ENCODE data around the gene ARHGAP44. TPM values are rescaled to one million over a fixed set of nuclear protein-coding genes. Genes with fewer than 3 reads are reported as not detected.
A peak's percentile ranks its signal among the peaks of the same experiment; 100 is the strongest.

Gene ARHGAP44
- total RNA-seq, 3 donors from 2014 or later, result 34.4 to 92.3 (median 52.0) TPM

- Histone ChIP-seq H3K36me3 (ENCODE audit: low read depth) (no peaks in the 10 kb centered on the region), H3K4me1 (ENCODE audit: low read depth) (no peaks in the 10 kb centered on the region), H3K4me3 (no peak overlapping the region), H3K9me3 (no peaks in the 10 kb centered on the region)
- intact Hi-C loops (cut with DNase I, micrococcal nuclease), result no loop called here
- DNase-seq, result no peak
- ATAC-seq, result no peak
- TF ChIP-seq, protein P1, sequence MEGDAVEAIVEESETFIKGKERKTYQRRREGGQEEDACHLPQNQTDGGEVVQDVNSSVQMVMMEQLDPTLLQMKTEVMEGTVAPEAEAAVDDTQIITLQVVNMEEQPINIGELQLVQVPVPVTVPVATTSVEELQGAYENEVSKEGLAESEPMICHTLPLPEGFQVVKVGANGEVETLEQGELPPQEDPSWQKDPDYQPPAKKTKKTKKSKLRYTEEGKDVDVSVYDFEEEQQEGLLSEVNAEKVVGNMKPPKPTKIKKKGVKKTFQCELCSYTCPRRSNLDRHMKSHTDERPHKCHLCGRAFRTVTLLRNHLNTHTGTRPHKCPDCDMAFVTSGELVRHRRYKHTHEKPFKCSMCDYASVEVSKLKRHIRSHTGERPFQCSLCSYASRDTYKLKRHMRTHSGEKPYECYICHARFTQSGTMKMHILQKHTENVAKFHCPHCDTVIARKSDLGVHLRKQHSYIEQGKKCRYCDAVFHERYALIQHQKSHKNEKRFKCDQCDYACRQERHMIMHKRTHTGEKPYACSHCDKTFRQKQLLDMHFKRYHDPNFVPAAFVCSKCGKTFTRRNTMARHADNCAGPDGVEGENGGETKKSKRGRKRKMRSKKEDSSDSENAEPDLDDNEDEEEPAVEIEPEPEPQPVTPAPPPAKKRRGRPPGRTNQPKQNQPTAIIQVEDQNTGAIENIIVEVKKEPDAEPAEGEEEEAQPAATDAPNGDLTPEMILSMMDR (IDR thresholded peaks at IDR 0.05), result no peak
Measured at GRCh38 chr17:12883472-12883871, 94.2 kb downstream of the ARHGAP44 start.

DNA sequence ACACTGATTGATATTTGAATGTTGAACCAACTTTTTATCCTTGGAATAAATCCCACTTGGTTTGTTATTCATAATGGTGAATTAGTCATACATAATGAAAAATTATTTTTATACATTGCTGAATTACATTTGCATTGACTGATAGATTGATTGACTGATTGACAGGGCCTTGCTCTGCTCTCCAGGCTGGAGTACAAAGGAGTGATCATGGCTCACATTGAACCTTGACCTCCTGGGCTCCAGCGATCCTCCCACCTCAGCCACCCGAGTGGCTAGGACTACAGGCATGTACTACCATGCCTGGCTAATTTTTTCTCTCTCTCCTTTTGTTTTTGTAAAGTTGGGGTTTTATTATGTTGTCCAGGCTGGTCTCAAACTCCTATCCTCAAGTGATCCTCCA is 97.8 kb downstream of the ARHGAP44 start:
- intact Hi-C loops (cut with DNase I, micrococcal nuclease), result no loop called here
- no peaks in the 10 kb centered on the region for H3K36me3 ChIP-seq (ENCODE audit: low read depth)
- TF ChIP-seq, protein P1 (IDR thresholded peaks at IDR 0.05), result no peak
- ATAC-seq (no peak), DNase-seq (no peak)
- H3K4me3 ChIP-seq, result no peak overlapping the region
- no peaks in the 10 kb centered on the region for H3K4me1 ChIP-seq (ENCODE audit: low read depth)
- H3K9me3 ChIP-seq, result no peaks in the 10 kb centered on the region

DNA sequence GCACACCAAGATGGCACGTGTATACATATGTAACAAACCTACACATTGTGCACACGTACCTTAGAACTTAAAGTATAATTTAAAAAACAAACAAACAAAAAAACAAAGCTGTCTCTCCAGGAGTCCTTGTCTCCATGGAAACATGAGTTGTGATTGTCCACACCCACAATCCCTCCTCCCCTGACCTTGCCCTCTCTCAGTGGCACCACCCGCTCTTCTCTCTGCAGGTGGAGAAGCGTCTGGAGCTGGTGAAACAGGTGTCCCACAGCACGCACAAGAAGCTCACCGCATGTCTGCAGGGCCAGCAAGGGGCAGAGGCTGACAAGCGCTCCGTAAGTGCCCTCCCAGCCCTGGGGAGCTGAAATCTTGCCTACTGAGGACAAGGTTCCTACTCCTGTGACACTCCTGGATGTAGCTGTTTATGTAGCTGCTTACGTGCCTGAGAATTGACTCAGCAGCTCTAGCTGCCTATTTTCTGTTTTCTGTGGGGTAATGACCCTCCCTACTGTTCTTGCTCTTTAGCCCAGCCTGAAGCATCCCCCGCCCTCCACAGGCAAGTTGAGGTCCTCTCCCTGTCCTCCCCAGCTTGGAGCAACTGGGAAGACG is 107.0 kb downstream of the ARHGAP44 start:
- intact Hi-C loops (cut with DNase I, micrococcal nuclease), result no loop called here
- Histone ChIP-seq H3K36me3 (ENCODE audit: low read depth) (no peaks in the 10 kb centered on the region), H3K9me3 (no peaks in the 10 kb centered on the region), H3K4me1 (ENCODE audit: low read depth) (no peaks in the 10 kb centered on the region), H3K4me3 (no peak overlapping the region)
- TF ChIP-seq, protein P1 (IDR thresholded peaks at IDR 0.05), result no peak
- ATAC-seq (peak; percentile 40), DNase-seq (no peak)

- ATAC-seq (no peak), DNase-seq (no peak)
- Histone ChIP-seq H3K4me1 (ENCODE audit: low read depth) (no peaks in the 10 kb centered on the region), H3K9me3 (no peaks in the 10 kb centered on the region), H3K4me3 (no peak overlapping the region), H3K36me3 (ENCODE audit: low read depth) (no peaks in the 10 kb centered on the region)
- TF ChIP-seq, protein P1 (IDR thresholded peaks at IDR 0.05), result no peak
- intact Hi-C loops (cut with DNase I, micrococcal nuclease), result no loop called here
Measured at GRCh38 chr17:12898110-12898509, 108.8 kb downstream of the ARHGAP44 start.

DNA sequence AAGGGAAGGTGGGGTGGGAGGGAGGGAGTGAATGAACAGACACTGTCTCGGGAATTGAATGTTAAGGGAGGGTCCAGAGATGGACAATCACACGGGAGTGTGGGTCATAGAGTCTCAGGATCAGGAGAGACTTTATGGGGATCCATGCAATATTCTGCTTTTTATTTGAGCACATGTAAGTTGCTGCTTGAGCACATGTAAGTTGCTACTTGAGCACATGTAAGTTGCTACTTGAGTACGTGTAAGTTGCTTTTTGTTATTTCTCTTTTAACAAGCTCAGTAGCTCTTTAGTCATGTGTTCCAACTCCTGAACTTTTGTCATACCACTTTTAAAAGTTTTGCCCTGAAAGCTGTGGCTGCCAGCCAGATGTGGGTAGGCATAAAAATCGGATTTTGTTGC is 110.3 kb downstream of the ARHGAP44 start:
- TF ChIP-seq, protein P1 (IDR thresholded peaks at IDR 0.05), result no peak
- Histone ChIP-seq H3K36me3 (ENCODE audit: low read depth) (no peaks in the 10 kb centered on the region), H3K9me3 (no peaks in the 10 kb centered on the region), H3K4me1 (ENCODE audit: low read depth) (no peaks in the 10 kb centered on the region), H3K4me3 (no peak overlapping the region)
- ATAC-seq, result no peak
- intact Hi-C loops (cut with DNase I, micrococcal nuclease), result no loop called here
- no peak for DNase-seq

- TF ChIP-seq, protein P1 (IDR thresholded peaks at IDR 0.05), result no peak
- H3K4me1 ChIP-seq (ENCODE audit: low read depth), result no peaks in the 10 kb centered on the region
- no peak for ATAC-seq
- no peak for DNase-seq
- H3K9me3 ChIP-seq, result no peaks in the 10 kb centered on the region
- H3K4me3 ChIP-seq, result no peak overlapping the region
- intact Hi-C loops (cut with DNase I, micrococcal nuclease), result no loop called here
- H3K36me3 ChIP-seq (ENCODE audit: low read depth), result no peaks in the 10 kb centered on the region
Measured at GRCh38 chr17:12900474-12900873, 111.2 kb downstream of the ARHGAP44 start.
